Measurements from ENCODE around the gene RASGRP2. TPM values are rescaled to one million over a fixed set of nuclear protein-coding genes. Genes with fewer than 3 reads are reported as not detected.

Gene RASGRP2
- total RNA-seq, 1 donor from 2014 or later: 0.96 TPM

GRCh38 chr11:64741375-64742086 is 2.4 kb downstream of the RASGRP2 start:
- DNase-seq (ENCODE audit: low read depth): no peak
- Histone ChIP-seq H3K4me3 (ENCODE audit: low read depth, low read length) (no peak overlapping the region), H3K36me3 (ENCODE audit: control insufficient read depth, insufficient read depth, low read length) (no peaks in the 10 kb centered on the region), H3K27me3 (ENCODE audit: control insufficient read depth, insufficient read depth, low read length) (peaks cover 80% of the 10 kb centered on the region)
- TF ChIP-seq, protein P1, sequence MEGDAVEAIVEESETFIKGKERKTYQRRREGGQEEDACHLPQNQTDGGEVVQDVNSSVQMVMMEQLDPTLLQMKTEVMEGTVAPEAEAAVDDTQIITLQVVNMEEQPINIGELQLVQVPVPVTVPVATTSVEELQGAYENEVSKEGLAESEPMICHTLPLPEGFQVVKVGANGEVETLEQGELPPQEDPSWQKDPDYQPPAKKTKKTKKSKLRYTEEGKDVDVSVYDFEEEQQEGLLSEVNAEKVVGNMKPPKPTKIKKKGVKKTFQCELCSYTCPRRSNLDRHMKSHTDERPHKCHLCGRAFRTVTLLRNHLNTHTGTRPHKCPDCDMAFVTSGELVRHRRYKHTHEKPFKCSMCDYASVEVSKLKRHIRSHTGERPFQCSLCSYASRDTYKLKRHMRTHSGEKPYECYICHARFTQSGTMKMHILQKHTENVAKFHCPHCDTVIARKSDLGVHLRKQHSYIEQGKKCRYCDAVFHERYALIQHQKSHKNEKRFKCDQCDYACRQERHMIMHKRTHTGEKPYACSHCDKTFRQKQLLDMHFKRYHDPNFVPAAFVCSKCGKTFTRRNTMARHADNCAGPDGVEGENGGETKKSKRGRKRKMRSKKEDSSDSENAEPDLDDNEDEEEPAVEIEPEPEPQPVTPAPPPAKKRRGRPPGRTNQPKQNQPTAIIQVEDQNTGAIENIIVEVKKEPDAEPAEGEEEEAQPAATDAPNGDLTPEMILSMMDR (IDR thresholded peaks at IDR 0.05; ENCODE audit: insufficient read depth, low read length, poor library complexity, severe bottlenecking): no peak

DNA sequence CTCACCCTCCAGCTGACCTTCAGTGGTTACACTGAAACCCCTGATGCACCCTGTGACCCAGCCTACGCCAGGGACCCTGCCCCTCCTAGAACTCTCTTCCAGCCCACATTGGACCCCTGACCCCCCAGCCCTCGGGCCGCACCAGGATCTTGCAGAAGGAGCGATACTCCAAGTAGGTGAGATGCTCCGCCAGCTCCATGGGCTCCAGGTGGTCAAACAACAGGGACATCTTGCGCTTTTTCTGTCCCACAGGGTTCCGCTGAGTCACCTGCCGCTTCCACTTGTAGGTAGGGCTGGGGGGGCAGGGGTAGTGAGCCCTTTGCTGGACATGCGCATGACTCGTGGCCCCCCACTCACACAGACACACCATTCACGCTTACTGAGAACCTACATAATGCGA is 4.1 kb downstream of the RASGRP2 start:
- H3K4me3 ChIP-seq (ENCODE audit: low read depth, low read length): no peak overlapping the region
- H3K36me3 ChIP-seq (ENCODE audit: control insufficient read depth, insufficient read depth, low read length): no peaks in the 10 kb centered on the region
- no peak for DNase-seq (ENCODE audit: low read depth)
- H3K27me3 ChIP-seq (ENCODE audit: control insufficient read depth, insufficient read depth, low read length): peaks cover 78% of the 10 kb centered on the region
- TF ChIP-seq, protein P1 (IDR thresholded peaks at IDR 0.05; ENCODE audit: insufficient read depth, low read length, poor library complexity, severe bottlenecking): no peak

DNA sequence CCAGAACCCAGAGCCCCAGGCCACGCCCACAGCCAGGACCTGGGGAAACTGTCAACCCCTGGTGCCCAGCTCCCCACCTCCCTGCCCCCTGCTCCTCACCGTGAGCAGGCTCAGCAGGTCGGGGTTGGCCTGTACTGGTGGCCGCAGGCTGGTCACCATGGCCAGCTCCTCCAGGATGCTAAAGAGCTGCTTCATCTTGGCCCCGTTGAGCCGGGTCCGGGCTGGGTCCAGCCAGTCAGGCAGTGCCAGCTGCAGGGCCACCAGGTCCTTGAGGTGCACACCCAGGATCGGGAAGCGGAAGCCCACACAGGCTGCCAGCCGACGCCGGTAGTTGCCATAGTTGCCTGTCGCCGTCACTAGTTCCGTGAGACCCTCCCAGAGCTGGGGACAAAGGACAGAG is 7.3 kb downstream of the RASGRP2 start:
- no peak for DNase-seq (ENCODE audit: low read depth)
- Histone ChIP-seq H3K27me3 (ENCODE audit: control insufficient read depth, insufficient read depth, low read length) (peaks cover 50% of the 10 kb centered on the region), H3K4me3 (ENCODE audit: low read depth, low read length) (no peak overlapping the region), H3K36me3 (ENCODE audit: control insufficient read depth, insufficient read depth, low read length) (no peaks in the 10 kb centered on the region)
- TF ChIP-seq, protein P1 (IDR thresholded peaks at IDR 0.05; ENCODE audit: insufficient read depth, low read length, poor library complexity, severe bottlenecking): no peak

- peaks cover 42% of the 10 kb centered on the region for H3K27me3 ChIP-seq (ENCODE audit: control insufficient read depth, insufficient read depth, low read length)
- H3K4me3 ChIP-seq (ENCODE audit: low read depth, low read length): no peak overlapping the region
- DNase-seq (ENCODE audit: low read depth): no peak
- no peaks in the 10 kb centered on the region for H3K36me3 ChIP-seq (ENCODE audit: control insufficient read depth, insufficient read depth, low read length)
- TF ChIP-seq, protein P1 (IDR thresholded peaks at IDR 0.05; ENCODE audit: insufficient read depth, low read length, poor library complexity, severe bottlenecking): no peak
Measured at GRCh38 chr11:64735725-64736259, 8.2 kb downstream of the RASGRP2 start.

DNA sequence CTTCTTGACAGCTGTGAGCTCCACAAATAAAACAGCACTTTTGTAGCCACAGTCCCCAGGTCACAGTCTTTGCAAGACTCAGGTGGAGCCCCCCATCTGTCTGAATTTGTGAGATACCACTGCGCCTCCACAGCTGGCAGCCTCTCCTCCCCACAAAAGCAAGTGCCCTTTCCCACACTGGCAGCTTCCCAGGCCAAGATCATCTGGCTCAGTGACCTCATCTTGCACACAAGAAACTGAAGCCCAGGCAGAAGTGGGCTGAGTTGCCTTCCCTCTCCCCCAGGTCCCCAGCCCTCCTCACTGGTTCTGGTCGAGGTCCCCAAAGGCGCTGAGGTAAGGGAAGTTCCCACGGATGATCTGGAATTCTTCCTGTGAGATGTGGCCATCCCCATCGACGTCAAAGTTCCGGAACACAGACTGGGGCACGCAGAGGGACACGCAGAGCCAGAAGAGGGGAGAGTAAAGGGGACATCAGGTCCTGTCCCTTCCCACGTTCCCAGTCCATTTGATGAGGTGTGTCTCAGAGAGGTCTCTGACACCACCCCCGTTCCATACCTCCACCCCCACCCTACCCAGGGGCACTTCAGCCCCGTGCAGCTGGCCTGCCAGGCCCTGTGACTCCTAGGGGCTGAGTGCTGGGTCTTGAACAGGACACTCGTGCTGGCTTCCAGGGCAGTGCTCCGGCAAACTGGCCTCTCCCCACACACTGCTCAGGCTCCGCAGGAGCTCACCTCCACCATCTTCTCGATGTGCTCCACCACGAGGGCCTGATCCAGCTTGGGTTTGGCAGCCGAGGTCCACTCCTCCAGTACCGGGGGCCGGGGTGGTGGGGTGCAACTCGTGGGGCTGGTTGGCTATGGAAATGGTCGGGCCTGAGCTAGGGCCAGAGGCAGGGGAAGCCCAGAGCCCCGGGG is 8.9 kb downstream of the RASGRP2 start:
- Histone ChIP-seq H3K27me3 (ENCODE audit: control insufficient read depth, insufficient read depth, low read length) (peaks cover 38% of the 10 kb centered on the region), H3K4me3 (ENCODE audit: low read depth, low read length) (no peak overlapping the region), H3K36me3 (ENCODE audit: control insufficient read depth, insufficient read depth, low read length) (no peaks in the 10 kb centered on the region)
- DNase-seq (ENCODE audit: low read depth): no peak
- TF ChIP-seq, protein P1 (IDR thresholded peaks at IDR 0.05; ENCODE audit: insufficient read depth, low read length, poor library complexity, severe bottlenecking): no peak

Data from kidney epithelial cell (primary cell).